ENCODE measurements around the gene TULP1.

TULP1 gene

GRCh38 chr6:35489066-35489465, 23.6 kb downstream of the TULP1 start:
- TF ChIP-seq MAX (IDR thresholded peaks at IDR 0.05; ENCODE audit: low read depth, low read length) = no peak
- no peak for TF ChIP-seq MYC (IDR thresholded peaks at IDR 0.05; ENCODE audit: low read depth, low read length)
- TF ChIP-seq CTCF (IDR thresholded peaks at IDR 0.05; ENCODE audit: low read depth, low read length) = no peak
- no peak for TF ChIP-seq POLR2A (IDR thresholded peaks at IDR 0.05; ENCODE audit: extremely low read depth, insufficient read length)
- peak; percentile 21 for DNase-seq (ENCODE audit: low read depth)
- no peak overlapping the region for H3K4me3 ChIP-seq (ENCODE audit: low read depth, low read length)

GRCh38 chr6:35488517-35488862, 24.2 kb downstream of the TULP1 start:
- no peak for DNase-seq (ENCODE audit: low read depth)
- no peak for TF ChIP-seq CTCF (IDR thresholded peaks at IDR 0.05; ENCODE audit: low read depth, low read length)
- TF ChIP-seq MYC (IDR thresholded peaks at IDR 0.05; ENCODE audit: low read depth, low read length) = no peak
- TF ChIP-seq POLR2A (IDR thresholded peaks at IDR 0.05; ENCODE audit: extremely low read depth, insufficient read length) = no peak
- TF ChIP-seq MAX (IDR thresholded peaks at IDR 0.05; ENCODE audit: low read depth, low read length) = no peak
- no peak overlapping the region for H3K4me3 ChIP-seq (ENCODE audit: low read depth, low read length)

DNA sequence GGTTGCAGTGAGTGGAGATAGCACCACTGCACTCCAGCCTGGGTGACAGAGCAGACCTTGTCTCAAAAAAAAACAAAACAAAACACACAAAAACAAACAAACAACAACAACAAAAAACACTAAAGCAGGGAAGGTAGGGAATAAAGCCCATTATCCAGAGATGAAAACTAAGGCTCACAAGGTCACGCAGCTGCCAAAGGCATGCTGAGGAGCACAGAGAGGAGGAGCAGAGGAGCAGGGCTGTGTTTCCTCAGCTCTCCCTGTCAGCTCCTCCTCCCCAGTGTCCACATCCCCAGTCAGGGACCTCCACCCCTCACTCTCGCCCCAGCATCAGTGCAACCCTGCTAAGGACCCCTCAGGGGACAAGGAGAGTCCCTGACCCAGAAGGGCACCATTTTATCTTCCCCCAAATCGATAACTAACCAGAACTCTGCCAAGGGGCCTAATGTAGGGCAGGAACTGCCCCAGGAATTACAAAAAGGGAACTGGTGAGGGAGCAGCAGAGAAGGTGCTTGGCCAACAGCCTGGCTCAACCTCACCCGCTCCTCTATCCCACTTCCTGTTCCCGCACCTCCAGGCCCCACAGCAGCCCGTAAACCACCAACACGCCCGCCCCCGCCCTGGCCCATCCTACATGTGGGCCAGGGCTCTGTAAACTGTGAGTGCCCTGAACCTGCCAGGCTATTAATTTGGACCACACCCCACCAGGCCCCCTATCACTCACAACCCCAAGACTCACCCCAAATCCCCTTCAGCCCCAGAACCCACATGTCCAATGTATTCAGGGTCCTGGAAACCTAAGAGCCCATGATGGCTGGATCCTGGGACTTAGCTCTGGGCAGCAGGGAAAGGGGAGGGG, 24.8 kb downstream of the TULP1 start:
- peak; percentile 96 for DNase-seq (ENCODE audit: low read depth)
- TF ChIP-seq MAX (IDR thresholded peaks at IDR 0.05; ENCODE audit: low read depth, low read length) (no peak), MYC (IDR thresholded peaks at IDR 0.05; ENCODE audit: low read depth, low read length) (0 out of 2 replicates have a peak, but pooled peaks have one; percentile 24)
- H3K4me3 ChIP-seq (ENCODE audit: low read depth, low read length) = peak overlapping the region; percentile 36

GRCh38 chr6:35486005-35486925, 26.4 kb downstream of the TULP1 start:
- no peak overlapping the region for H3K4me3 ChIP-seq (ENCODE audit: low read depth, low read length)
- TF ChIP-seq MYC (IDR thresholded peaks at IDR 0.05; ENCODE audit: low read depth, low read length) (no peak), MAX (IDR thresholded peaks at IDR 0.05; ENCODE audit: low read depth, low read length) (no peak)
- peak; percentile 80 for DNase-seq (ENCODE audit: low read depth)

GRCh38 chr6:35485402-35485877, 27.3 kb downstream of the TULP1 start:
- no peak overlapping the region for H3K4me3 ChIP-seq (ENCODE audit: low read depth, low read length)
- TF ChIP-seq POLR2A (IDR thresholded peaks at IDR 0.05; ENCODE audit: extremely low read depth, insufficient read length) = no peak
- TF ChIP-seq MYC (IDR thresholded peaks at IDR 0.05; ENCODE audit: low read depth, low read length) = no peak
- no peak for TF ChIP-seq MAX (IDR thresholded peaks at IDR 0.05; ENCODE audit: low read depth, low read length)
- TF ChIP-seq CTCF (IDR thresholded peaks at IDR 0.05; ENCODE audit: low read depth, low read length) = no peak
- DNase-seq (ENCODE audit: low read depth) = no peak

DNA sequence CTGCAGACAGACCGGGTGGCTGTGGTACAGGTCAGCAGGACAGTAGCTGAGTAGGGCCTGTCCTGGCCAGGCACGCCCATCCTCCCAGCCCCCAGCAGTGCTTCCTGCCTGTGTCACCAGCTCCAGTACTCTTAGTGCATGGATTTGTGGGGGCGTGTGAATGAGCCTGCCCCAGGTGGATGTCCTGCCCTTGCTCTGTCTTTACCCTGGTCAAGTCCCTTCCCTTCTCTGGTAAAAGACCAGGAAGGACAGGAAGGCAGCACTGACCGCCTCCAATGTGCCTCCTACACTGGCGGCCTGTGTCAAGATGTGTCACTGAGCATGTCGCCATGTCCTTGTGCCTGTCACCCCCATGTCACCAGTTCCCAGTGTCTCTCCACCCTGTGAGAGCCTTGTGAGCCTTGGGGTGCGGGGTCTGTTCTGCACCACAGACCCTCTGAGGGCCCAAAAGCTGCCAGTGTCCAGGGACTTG, 27.7 kb downstream of the TULP1 start:
- peak; percentile 45 for DNase-seq (ENCODE audit: low read depth)
- TF ChIP-seq CTCF (IDR thresholded peaks at IDR 0.05; ENCODE audit: low read depth, low read length) (no peak), MYC (IDR thresholded peaks at IDR 0.05; ENCODE audit: low read depth, low read length) (no peak), POLR2A (IDR thresholded peaks at IDR 0.05; ENCODE audit: extremely low read depth, insufficient read length) (no peak), MAX (IDR thresholded peaks at IDR 0.05; ENCODE audit: low read depth, low read length) (no peak)
- no peak overlapping the region for H3K4me3 ChIP-seq (ENCODE audit: low read depth, low read length)

Measured in NB4 (cell line).